ENCODE data around the gene UPB1.
"Not testable (repeated sequence)": the region's sequence is repeated elsewhere in the genome, so short reads cannot be mapped to it uniquely, and the experiment has no call there.

- TF ChIP-seq TAF1 (conservative IDR thresholded peaks at IDR 0.05); FOXA1 (IDR thresholded peaks at IDR 0.05); CTCF (IDR thresholded peaks at IDR 0.05; ENCODE audit: low read depth, low read length, missing input control); EGR1 (IDR thresholded peaks at IDR 0.05; ENCODE audit: low read depth in 2 of 2); HNF4G (IDR thresholded peaks at IDR 0.05); GABPA (IDR thresholded peaks at IDR 0.05 in 1 of 2, conservative IDR thresholded peaks at IDR 0.05 in 1 of 2); ATF3 (IDR thresholded peaks at IDR 0.05); REST (IDR thresholded peaks at IDR 0.05); RXRA (IDR thresholded peaks at IDR 0.05); YY1 (IDR thresholded peaks at IDR 0.05); NR2F2 (IDR thresholded peaks at IDR 0.05); RAD21 (IDR thresholded peaks at IDR 0.05); MAX (IDR thresholded peaks at IDR 0.05): not testable (repeated sequence)
These were observed 57.6 kb downstream of the UPB1 start for GRCh38 chr22:24552503-24553286.

All from liver (tissue), 3 donors.